ENCODE measurements around the gene MED28. TPM values are rescaled to one million over a fixed set of nuclear protein-coding genes. Genes with fewer than 3 reads are reported as not detected.

The MED28 gene
- total RNA-seq, 2 experiments from 2014 or later: 50.5 to 64.7 TPM

- DNase-seq: no peak
These were observed 52.8 kb downstream of the MED28 start for GRCh38 chr4:17667253-17667652.

GRCh38 chr4:17667653-17668201 lies 53.3 kb downstream of the MED28 start:
- no peak overlapping the region for H3K4me3 ChIP-seq (ENCODE audit: low read length)
- Mint-ChIP-seq H3K27ac (no peak overlapping the region), H3K36me3 (ENCODE audit: low read depth) (no peaks in the 10 kb centered on the region), H3K4me3 (no peak overlapping the region), H3K9me3 (peaks cover 7% of the 10 kb centered on the region), H3K4me1 (ENCODE audit: low read depth) (no peaks in the 10 kb centered on the region), H3K27me3 (peaks cover 36% of the 10 kb centered on the region)
- POLR2A ChIA-PET: no interaction called here
- CTCF ChIA-PET: no interaction called here
- H3K9me3 ChIP-seq (ENCODE audit: control insufficient read depth in 1 of 2, insufficient read depth in 1 of 2, low read length in 2 of 2): peaks cover 0 to 3% of the 10 kb centered on the region in 2 experiments
- no peak overlapping the region for H3K27ac ChIP-seq (ENCODE audit: low read depth in 1 of 2, low read length in 2 of 2)
- H3K4me1 ChIP-seq (ENCODE audit: insufficient read depth, low read length): no peaks in the 10 kb centered on the region
- DNase-seq (no peak), ATAC-seq (ENCODE audit: poor library complexity) (no peak)
- no peak for TF ChIP-seq CTCF (IDR thresholded peaks at IDR 0.05)
- intact Hi-C loops (cut with DNase I, micrococcal nuclease): no loop called here
- H3K27me3 ChIP-seq (ENCODE audit: control insufficient read depth in 1 of 2, insufficient read depth in 2 of 2, low read length in 2 of 2): no peaks in the 10 kb centered on the region
- no peaks in the 10 kb centered on the region for H3K36me3 ChIP-seq (ENCODE audit: insufficient read depth, low read length)

More at GRCh38 chr4:17667253-17667652, 52.8 kb downstream of the MED28 start:
- Mint-ChIP-seq H3K4me1 (ENCODE audit: low read depth) (no peaks in the 10 kb centered on the region), H3K27ac (no peak overlapping the region), H3K36me3 (ENCODE audit: low read depth) (no peaks in the 10 kb centered on the region), H3K9me3 (peaks cover 6% of the 10 kb centered on the region), H3K4me3 (no peak overlapping the region), H3K27me3 (peaks cover 31% of the 10 kb centered on the region)
- no peak for ATAC-seq (ENCODE audit: poor library complexity)
- Histone ChIP-seq H3K9me3 (ENCODE audit: control insufficient read depth in 1 of 2, insufficient read depth in 1 of 2, low read length in 2 of 2) (peaks cover 0 to 3% of the 10 kb centered on the region in 2 experiments), H3K27me3 (ENCODE audit: control insufficient read depth in 1 of 2, insufficient read depth in 2 of 2, low read length in 2 of 2) (no peaks in the 10 kb centered on the region), H3K27ac (ENCODE audit: low read depth in 1 of 2, low read length in 2 of 2) (no peak overlapping the region), H3K4me1 (ENCODE audit: insufficient read depth, low read length) (no peaks in the 10 kb centered on the region), H3K4me3 (ENCODE audit: low read length) (no peak overlapping the region), H3K36me3 (ENCODE audit: insufficient read depth, low read length) (no peaks in the 10 kb centered on the region)
- ChIA-PET POLR2A (no interaction called here), CTCF (no interaction called here)
- TF ChIP-seq CTCF (IDR thresholded peaks at IDR 0.05): no peak
- intact Hi-C loops (cut with DNase I, micrococcal nuclease): no loop called here

- Mint-ChIP-seq H3K9me3 (peaks cover 9% of the 10 kb centered on the region), H3K4me1 (ENCODE audit: low read depth) (no peaks in the 10 kb centered on the region), H3K27me3 (peaks cover 41% of the 10 kb centered on the region), H3K4me3 (no peak overlapping the region), H3K36me3 (ENCODE audit: low read depth) (no peaks in the 10 kb centered on the region), H3K27ac (no peak overlapping the region)
- H3K4me3 ChIP-seq (ENCODE audit: low read length): no peak overlapping the region
- POLR2A ChIA-PET: no interaction called here
- ATAC-seq (ENCODE audit: poor library complexity) (no peak), DNase-seq (no peak)
- CTCF ChIA-PET: no interaction called here
- H3K4me1 ChIP-seq (ENCODE audit: insufficient read depth, low read length): no peaks in the 10 kb centered on the region
- peaks cover 0 to 3% of the 10 kb centered on the region in 2 experiments for H3K9me3 ChIP-seq (ENCODE audit: control insufficient read depth in 1 of 2, insufficient read depth in 1 of 2, low read length in 2 of 2)
- no peak for TF ChIP-seq CTCF (IDR thresholded peaks at IDR 0.05)
- H3K27me3 ChIP-seq (ENCODE audit: control insufficient read depth in 1 of 2, insufficient read depth in 2 of 2, low read length in 2 of 2): no peaks in the 10 kb centered on the region
- no peaks in the 10 kb centered on the region for H3K36me3 ChIP-seq (ENCODE audit: insufficient read depth, low read length)
- intact Hi-C loops (cut with DNase I, micrococcal nuclease): no loop called here
- H3K27ac ChIP-seq (ENCODE audit: low read depth in 1 of 2, low read length in 2 of 2): no peak overlapping the region
These were observed 56.0 kb downstream of the MED28 start for GRCh38 chr4:17670423-17670822.
